Fibroblast of lung (primary cell): ENCODE results near the gene RPL39L. TPM values are rescaled to one million over a fixed set of nuclear protein-coding genes. Genes with fewer than 3 reads are reported as not detected.

ENCODE experiments used
- DNase-seq, 2 donors: peaks; one replicate each; pipeline versions ENCODE4 v3.0.0 to v3.0.0-alpha.2; 2010; ENCODE audit warnings: low read depth in 2 of 2
- H2AFZ ChIP-seq: 2 replicates; pipeline ENCODE4 v1.5.1; 2012; ENCODE audit warnings: low read length, control low read depth, inconsistent platforms
- H3K27ac ChIP-seq: 2 replicates; pipeline ENCODE4 v1.5.1; 2011; ENCODE audit warnings: low read length, control low read depth; ENCODE audit not compliant: insufficient read depth
- H3K27me3 ChIP-seq: 2 replicates; pipeline ENCODE4 v1.5.1; 2011; ENCODE audit warnings: mild to moderate bottlenecking, low read length; ENCODE audit not compliant: control insufficient read depth, insufficient read depth
- H3K36me3 ChIP-seq: 2 replicates; pipeline ENCODE4 v1.5.1; 2011; ENCODE audit warnings: low read length; ENCODE audit not compliant: control insufficient read depth, insufficient read depth
- H3K4me1 ChIP-seq: 2 replicates; pipeline ENCODE4 v1.5.1; 2011; ENCODE audit warnings: low read length; ENCODE audit not compliant: control insufficient read depth, insufficient read depth; ENCODE audit errors: extremely low read depth
- H3K4me2 ChIP-seq: 2 replicates; pipeline ENCODE4 v1.5.1; 2011; ENCODE audit warnings: low read length, control low read depth; ENCODE audit not compliant: insufficient read depth; ENCODE audit errors: extremely low read depth
- H3K4me3 ChIP-seq, 4 experiments: fragments of 200-600 bp in 1 of 4; sonication (generic) in 1 of 4; replicated peaks in 1 of 4; 2 replicates each; pipeline ENCODE4 v1.5.1; 2011 to 2016; ENCODE audit warnings: low read length in 4 of 4, low read depth in 3 of 4, mild to moderate bottlenecking in 3 of 4, control low read depth in 2 of 4, inconsistent platforms in 1 of 4, mixed read lengths in 1 of 4; ENCODE audit not compliant: insufficient read depth in 1 of 4; ENCODE audit errors: control extremely low read depth in 1 of 4
- H3K79me2 ChIP-seq: 2 replicates; pipeline ENCODE4 v1.5.1; 2012; ENCODE audit warnings: mild to moderate bottlenecking, low read length, inconsistent platforms; ENCODE audit not compliant: control insufficient read depth, insufficient read depth
- H3K9ac ChIP-seq: 2 replicates; pipeline ENCODE4 v1.5.1; 2011; ENCODE audit warnings: mild to moderate bottlenecking, low read length, control low read depth; ENCODE audit not compliant: insufficient read depth
- H3K9me3 ChIP-seq: 2 replicates; pipeline ENCODE4 v1.5.1; 2012; ENCODE audit warnings: low read depth, low read length; ENCODE audit not compliant: control insufficient read depth, insufficient read depth
- H4K20me1 ChIP-seq: 2 replicates; pipeline ENCODE4 v1.5.1; 2011; ENCODE audit warnings: low read length; ENCODE audit not compliant: control insufficient read depth, insufficient read depth; ENCODE audit errors: extremely low read depth
- EZH2 ChIP-seq: IDR thresholded peaks from 2 replicates; pipeline ENCODE4 v1.5.1; 2012; ENCODE audit warnings: low read length, control low read depth, mild to moderate bottlenecking; ENCODE audit errors: missing control alignments
- polyA plus RNA-seq, 2 donors: library from polyadenylated mRNA; depleted of rRNA in 1 of 2; stranded (reverse) in 1 of 2; unstranded in 1 of 2; fragments of >200 nt; gene quantifications; 2 replicates each; pipeline ENCODE4 v1.2.1, GENCODE V29; 2011 to 2012; ENCODE audit warnings: missing spikeins in 1 of 2
- total RNA-seq: library from RNA; depleted of rRNA; stranded (reverse); fragments of >200 nt; gene quantifications from 2 replicates; pipeline ENCODE4 v1.2.1, GENCODE V29; 2014
- TF ChIP-seq, protein P1 (sequence below), 2 donors: IDR thresholded peaks in 1 of 2; conservative IDR thresholded peaks in 1 of 2; 1 replicate in 1 of 2; 2 replicates in 1 of 2; pipeline ENCODE4 v1.5.1; 2011 to 2012; ENCODE audit warnings: low read length in 2 of 2, control low read depth in 1 of 2, inconsistent platforms in 1 of 2, low read depth in 1 of 2, mild to moderate bottlenecking in 1 of 2

Gene RPL39L
- total and polyA plus RNA-seq, 2 donors (not counting 1 experiment from before 2014, with no cell fraction given): 8.4 to 26.6 TPM

DNA sequence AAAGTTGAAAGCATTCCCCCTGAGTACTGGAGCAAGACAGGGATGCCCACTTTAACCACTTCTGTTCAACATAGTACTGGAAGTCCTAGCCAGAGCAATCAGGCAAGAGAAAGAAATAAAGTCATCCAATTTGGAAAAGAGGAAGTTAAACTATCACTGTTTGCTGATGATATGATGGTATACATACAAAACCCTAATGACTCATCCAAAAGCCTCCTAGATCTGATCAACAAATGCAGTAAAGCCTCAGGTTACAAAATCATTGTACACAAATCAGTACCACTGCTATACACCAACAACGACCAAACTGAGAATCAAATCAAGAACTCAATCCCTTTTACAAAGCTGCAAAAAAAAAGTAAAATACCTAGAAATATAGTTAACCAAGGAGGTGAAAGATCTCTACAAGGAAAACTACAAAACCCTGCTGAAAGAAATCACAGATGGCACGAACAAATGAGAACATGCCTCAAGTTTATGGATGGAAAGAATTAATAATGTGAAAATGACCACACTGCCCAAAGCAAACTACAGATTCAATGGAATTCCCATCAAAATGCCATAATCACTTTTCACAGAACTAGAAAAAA, 40.3 kb downstream of the RPL39L start:
- H3K4me1 ChIP-seq: peaks cover 4% of the 10 kb centered on the region
- no peak for DNase-seq
- H3K27ac ChIP-seq: no peak overlapping the region
- H2AFZ ChIP-seq: no peak overlapping the region
- no peaks in the 10 kb centered on the region for H3K27me3 ChIP-seq
- no peak overlapping the region for H3K4me3 ChIP-seq
- no peaks in the 10 kb centered on the region for H3K79me2 ChIP-seq
- no peaks in the 10 kb centered on the region for H3K9me3 ChIP-seq
- H3K4me2 ChIP-seq: no peak overlapping the region
- H4K20me1 ChIP-seq: no peaks in the 10 kb centered on the region
- H3K9ac ChIP-seq: no peak overlapping the region
- TF ChIP-seq, protein P1, sequence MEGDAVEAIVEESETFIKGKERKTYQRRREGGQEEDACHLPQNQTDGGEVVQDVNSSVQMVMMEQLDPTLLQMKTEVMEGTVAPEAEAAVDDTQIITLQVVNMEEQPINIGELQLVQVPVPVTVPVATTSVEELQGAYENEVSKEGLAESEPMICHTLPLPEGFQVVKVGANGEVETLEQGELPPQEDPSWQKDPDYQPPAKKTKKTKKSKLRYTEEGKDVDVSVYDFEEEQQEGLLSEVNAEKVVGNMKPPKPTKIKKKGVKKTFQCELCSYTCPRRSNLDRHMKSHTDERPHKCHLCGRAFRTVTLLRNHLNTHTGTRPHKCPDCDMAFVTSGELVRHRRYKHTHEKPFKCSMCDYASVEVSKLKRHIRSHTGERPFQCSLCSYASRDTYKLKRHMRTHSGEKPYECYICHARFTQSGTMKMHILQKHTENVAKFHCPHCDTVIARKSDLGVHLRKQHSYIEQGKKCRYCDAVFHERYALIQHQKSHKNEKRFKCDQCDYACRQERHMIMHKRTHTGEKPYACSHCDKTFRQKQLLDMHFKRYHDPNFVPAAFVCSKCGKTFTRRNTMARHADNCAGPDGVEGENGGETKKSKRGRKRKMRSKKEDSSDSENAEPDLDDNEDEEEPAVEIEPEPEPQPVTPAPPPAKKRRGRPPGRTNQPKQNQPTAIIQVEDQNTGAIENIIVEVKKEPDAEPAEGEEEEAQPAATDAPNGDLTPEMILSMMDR (conservative IDR thresholded peaks at IDR 0.05 in 1 of 2, IDR thresholded peaks at IDR 0.05 in 1 of 2; ENCODE audit: low read depth in 1 of 2, low read length in 2 of 2): no peak
- no peak for TF ChIP-seq EZH2
- no peaks in the 10 kb centered on the region for H3K36me3 ChIP-seq

DNA sequence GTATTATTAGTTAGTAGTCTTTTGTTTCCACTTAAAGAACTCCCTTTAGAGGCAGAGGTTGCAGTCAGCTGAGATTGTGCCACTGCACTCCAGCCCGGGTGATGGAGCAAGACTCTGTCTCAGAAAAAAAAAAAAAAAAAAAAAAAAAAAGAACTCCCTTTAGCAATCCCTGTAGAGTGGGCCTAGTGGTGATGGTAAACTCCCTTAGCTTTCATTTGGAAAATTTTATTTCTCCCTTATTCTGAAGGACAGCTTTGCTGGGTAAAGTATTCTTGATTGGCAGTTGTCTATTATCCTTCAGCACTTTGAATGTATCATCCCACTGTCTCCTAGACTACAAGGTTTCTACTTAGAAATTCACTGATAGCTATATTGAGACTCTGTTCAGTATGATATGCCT, 46.0 kb downstream of the RPL39L start:
- Histone ChIP-seq H3K36me3 (no peaks in the 10 kb centered on the region), H3K79me2 (no peaks in the 10 kb centered on the region), H3K4me3 (no peak overlapping the region), H3K27ac (no peak overlapping the region), H3K4me2 (no peak overlapping the region), H3K27me3 (no peaks in the 10 kb centered on the region), H3K4me1 (no peaks in the 10 kb centered on the region), H3K9ac (no peak overlapping the region), H3K9me3 (no peaks in the 10 kb centered on the region), H4K20me1 (no peaks in the 10 kb centered on the region), H2AFZ (no peak overlapping the region)
- TF ChIP-seq, protein P1 (conservative IDR thresholded peaks at IDR 0.05 in 1 of 2, IDR thresholded peaks at IDR 0.05 in 1 of 2; ENCODE audit: low read depth in 1 of 2, low read length in 2 of 2): no peak
- TF ChIP-seq EZH2: no peak
- no peak for DNase-seq

DNA sequence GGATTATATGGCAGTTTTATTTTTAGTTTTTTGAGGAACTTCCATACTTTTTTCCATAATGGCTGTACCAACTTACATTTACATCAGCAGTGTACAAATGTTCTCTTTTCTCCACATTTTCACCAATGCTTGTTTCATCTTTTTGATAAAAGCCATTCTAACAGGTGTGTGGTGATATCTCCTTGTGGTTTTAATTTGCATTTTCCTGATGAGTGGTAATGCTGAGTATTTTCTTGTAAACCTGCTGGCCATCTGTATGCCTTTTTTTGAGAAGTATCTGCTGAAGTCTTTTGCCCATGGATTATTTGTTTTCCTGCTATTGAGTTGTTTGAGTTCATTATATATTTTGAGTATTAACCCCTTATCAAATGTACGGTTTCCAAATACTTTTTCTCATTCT, 50.6 kb downstream of the RPL39L start:
- no peak overlapping the region for H3K27ac ChIP-seq
- DNase-seq: no peak
- no peaks in the 10 kb centered on the region for H3K36me3 ChIP-seq
- TF ChIP-seq EZH2: no peak
- TF ChIP-seq, protein P1 (conservative IDR thresholded peaks at IDR 0.05 in 1 of 2, IDR thresholded peaks at IDR 0.05 in 1 of 2; ENCODE audit: low read depth in 1 of 2, low read length in 2 of 2): no peak
- no peak overlapping the region for H3K4me3 ChIP-seq
- no peaks in the 10 kb centered on the region for H4K20me1 ChIP-seq
- H3K4me1 ChIP-seq: no peaks in the 10 kb centered on the region
- H2AFZ ChIP-seq: no peak overlapping the region
- H3K79me2 ChIP-seq: no peaks in the 10 kb centered on the region
- no peaks in the 10 kb centered on the region for H3K27me3 ChIP-seq
- no peak overlapping the region for H3K4me2 ChIP-seq
- no peak overlapping the region for H3K9ac ChIP-seq
- H3K9me3 ChIP-seq: no peaks in the 10 kb centered on the region
